IPS-NIHi11 (cell line): ENCODE data around the gene NUDT21.
A peak's percentile ranks its signal among the peaks of the same experiment; 100 is the strongest.
"Not testable (repeated sequence)": the region's sequence is repeated elsewhere in the genome, so short reads cannot be mapped to it uniquely, and the experiment has no call there.

Experiments used
- DNase-seq: peaks from one replicate; pipeline ENCODE4 v3.0.0; 2012; ENCODE audit warnings: mixed read lengths, low spot score

The NUDT21 gene

DNA sequence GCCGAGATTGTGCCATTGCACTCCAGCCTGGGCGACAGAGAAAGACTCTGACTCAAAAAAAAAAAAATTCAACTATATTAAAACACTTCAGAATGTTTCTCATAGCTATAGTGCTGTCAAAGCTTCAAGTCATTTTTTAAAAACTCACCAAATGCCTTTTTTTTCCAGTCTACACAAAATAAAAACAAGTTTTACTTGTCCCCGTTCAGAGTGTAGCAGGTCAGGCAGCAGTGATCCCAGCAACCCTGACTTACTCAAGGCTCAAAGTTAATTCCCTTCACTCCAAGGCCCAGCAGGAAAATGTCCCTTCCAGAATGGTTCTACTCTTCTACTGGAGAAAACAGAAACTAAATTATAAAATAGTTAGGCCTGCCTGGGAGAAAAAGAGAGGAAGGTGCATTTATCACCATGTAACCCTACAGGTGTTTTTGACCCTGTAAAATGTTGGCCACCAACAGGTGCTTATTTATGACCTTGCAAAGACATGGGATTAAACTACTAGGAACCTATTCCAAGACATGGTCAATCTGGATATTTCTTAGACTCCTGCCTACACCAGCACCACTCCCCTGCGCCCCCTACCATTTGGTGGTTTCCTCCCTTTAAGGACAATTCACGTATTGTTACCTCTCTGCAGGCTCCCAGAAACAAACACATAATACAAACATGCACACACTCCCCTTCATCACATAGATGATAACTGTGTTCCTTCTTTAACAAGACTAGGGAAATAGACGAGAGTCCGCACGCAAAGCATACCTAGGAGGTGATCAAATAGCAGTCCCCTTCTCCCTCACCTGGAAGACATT, 31.2 kb downstream of the NUDT21 start:
- no peak for DNase-seq

GRCh38 chr16:56417138-56417537, 34.0 kb downstream of the NUDT21 start:
- DNase-seq: no peak

DNA sequence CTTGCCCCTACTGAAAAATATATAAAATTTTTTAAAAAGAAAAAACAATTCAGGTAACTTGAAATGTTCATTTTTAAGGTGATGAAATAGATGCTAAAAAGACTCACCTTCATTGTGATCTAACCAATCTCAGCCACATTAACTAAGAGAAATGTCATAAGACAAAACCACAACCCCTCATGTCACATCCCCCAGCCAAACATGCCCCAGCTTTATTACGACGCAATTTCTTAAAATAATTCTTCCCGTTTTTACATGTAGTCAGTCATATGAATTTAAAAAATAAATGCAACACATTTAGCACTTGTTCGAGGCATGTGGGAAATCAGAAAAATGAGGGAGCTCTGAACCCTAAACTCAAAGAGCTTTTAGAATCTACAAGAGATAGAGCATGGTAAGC, 35.3 kb downstream of the NUDT21 start:
- no peak for DNase-seq

DNA sequence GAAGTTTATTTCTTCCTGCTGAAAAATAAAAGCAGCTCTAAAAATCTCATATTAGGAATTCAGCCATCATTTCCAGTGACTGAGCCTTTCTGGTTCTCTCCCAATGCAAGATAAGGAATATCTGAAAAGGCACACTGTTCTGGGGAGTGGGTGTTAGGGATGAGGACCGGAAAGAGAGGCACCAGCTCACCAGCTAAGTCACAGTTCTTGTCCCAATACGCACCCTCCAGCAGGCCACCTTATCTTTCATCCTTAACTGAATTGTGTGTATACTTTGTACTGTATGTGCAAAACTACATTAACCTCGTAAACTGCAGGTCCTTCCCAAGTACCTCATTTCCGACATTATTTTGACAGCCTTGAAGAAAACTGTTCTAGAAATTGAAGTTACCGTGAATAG, 36.8 kb downstream of the NUDT21 start:
- no peak for DNase-seq

- no peak for DNase-seq
These were observed 37.8 kb downstream of the NUDT21 start for GRCh38 chr16:56413381-56413780.

DNA sequence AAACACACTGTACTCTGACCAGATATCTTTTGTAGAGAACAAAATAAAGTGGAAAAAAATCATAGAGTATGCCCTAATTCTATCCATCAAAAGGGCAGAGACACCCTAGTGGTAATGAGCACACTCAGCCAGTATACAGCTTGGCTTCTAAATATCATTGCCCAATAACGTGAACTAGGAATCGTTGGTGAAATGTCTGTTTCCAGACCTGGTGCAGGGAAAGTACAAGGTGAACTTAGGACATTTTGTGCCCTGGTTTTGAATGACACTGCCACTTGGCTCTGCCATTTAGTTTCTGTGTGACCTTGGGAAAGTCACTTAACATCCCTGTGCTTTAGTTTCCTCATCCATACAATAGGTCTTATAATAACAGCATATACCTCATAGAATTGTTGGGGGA, 39.5 kb downstream of the NUDT21 start:
- DNase-seq: no peak

GRCh38 chr16:56411123-56411522, 40.0 kb downstream of the NUDT21 start:
- DNase-seq: no peak

DNA sequence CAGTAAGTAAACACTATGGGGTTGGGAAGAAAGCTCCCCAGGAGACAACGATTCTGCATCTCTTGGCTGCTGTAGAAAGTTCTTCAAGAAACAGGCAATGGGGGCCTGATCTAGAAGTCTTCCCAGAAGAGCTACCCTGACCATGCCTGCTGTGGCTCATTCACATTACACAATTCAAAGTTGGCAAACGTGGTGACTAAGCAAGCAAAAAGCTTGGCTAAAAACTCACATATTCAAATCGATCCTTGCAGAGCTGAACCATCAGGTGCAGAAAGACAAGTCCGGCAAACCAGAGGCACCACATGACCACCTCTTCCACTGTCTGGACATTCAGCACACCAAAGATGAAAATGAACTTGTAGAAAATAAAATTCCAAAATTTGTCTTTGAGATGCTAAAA, 41.9 kb downstream of the NUDT21 start:
- DNase-seq: no peak

DNA sequence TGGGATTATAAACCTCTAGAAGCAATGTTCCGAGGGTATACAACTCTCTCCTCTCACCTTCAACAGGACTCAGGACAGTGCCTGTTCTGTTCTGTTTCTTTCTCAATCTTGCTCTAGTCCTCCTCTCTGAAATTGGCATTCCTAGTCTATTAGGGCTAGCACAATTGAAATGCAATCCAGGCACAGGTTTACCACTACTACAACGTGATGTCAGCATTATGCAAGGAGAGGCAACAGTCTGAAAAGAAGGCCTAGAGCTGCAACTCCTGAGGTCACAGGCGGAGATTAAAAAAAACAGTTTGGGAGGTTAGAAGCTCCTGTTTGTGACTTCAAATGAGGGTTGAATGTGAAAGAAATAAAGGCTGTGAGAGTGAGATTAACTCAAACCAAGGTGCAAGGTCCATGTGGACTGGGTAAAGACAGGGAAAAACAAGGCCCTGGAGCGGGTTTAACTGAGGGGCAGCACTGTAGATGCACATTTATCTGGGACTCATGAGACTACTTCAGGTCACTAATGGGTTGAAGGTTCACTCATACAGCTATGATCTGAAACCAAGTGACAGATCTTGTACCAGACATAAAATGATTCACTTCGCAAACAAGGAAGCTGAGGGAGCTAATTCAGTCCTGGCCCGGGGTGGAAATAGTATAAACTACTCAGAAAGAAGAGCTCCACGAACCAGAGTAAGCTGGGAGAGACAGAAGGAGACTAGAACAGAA, 42.6 kb downstream of the NUDT21 start:
- no peak for DNase-seq

GRCh38 chr16:56405977-56406672, 45.0 kb downstream of the NUDT21 start:
- DNase-seq: no peak

DNA sequence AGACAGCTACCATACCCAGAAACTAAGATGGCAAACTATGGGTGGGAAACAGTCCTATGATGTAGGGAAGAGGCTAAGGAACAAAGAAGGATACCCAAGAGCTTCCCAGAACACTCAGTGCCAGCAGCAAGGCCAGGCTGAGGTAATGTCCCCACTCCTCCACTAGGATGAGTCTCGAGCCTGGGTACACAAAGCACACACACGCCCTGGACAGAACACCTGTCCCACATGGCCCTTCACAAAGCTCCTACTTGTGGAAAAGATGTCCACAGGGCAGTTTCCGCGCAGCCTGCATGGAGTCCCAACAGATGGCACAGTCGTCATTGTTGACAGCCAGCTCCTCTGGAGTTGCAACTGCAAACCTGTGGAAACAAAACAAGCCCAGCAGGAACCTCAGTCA, 49.6 kb downstream of the NUDT21 start:
- peak; percentile 48 for DNase-seq

DNA sequence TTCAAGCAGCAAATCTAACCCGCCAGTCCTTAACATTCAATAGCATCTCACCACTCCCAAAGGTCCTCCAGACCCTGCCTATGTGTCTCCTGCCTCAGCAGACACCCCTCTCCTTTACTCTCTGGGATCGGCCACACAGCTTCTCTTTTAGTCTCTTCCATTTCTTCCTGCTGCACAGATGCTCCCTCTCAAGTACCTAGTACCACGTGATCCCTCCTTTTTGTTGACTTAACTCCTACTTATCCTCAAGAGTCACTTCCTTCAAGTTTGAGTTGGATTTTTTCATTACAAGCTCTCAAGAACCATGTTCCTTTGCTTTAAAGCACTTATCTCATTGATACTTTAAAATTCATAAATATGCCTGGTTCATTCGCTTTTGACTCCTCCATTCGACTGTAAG, 50.7 kb downstream of the NUDT21 start:
- DNase-seq: no peak

- DNase-seq: no peak
These were observed 51.6 kb downstream of the NUDT21 start for GRCh38 chr16:56399486-56399885.

DNA sequence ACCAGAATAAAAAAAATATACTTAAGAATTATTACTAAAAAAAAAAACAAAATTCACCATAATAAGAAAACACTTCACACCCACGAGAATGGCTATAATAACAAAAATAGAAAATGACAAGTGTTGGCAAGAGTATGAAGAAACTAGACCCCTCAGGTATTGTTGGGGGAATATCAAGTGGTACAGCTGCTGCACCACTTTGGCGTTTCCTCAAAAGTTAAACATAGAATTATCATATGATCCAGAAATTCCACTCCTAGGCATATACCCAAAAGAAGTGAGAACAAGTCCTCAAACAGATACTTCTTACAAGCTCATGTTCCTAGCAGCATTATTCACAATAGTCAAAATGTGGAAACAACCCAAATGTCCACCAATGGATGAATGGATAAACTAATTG, 52.1 kb downstream of the NUDT21 start:
- DNase-seq: no peak

- DNase-seq: not testable (repeated sequence)
These were observed 54.4 kb downstream of the NUDT21 start for GRCh38 chr16:56396724-56397123.

DNA sequence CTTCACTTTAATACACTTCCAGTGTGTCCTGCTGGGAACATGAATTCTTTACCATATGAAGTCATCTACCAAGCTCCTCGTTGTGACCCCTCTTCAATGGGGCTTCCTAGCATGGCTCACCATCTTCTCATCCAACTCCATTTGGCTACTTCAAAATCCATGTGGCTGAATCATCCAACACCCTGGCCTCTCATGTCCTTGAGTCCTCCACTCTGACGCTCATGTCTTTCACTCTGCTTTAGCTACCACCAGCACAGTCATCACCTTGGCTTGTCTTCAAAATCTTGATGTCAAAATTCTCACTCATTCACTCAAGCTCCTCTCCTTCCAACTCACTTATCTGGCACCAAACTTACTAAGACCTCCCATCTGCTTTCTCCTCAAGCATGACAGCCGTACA, 61.6 kb downstream of the NUDT21 start:
- DNase-seq: no peak

- DNase-seq: no peak
These were observed 62.9 kb downstream of the NUDT21 start for GRCh38 chr16:56388209-56388608.

- DNase-seq: no peak
These were observed 63.7 kb downstream of the NUDT21 start for GRCh38 chr16:56387396-56387795.

DNA sequence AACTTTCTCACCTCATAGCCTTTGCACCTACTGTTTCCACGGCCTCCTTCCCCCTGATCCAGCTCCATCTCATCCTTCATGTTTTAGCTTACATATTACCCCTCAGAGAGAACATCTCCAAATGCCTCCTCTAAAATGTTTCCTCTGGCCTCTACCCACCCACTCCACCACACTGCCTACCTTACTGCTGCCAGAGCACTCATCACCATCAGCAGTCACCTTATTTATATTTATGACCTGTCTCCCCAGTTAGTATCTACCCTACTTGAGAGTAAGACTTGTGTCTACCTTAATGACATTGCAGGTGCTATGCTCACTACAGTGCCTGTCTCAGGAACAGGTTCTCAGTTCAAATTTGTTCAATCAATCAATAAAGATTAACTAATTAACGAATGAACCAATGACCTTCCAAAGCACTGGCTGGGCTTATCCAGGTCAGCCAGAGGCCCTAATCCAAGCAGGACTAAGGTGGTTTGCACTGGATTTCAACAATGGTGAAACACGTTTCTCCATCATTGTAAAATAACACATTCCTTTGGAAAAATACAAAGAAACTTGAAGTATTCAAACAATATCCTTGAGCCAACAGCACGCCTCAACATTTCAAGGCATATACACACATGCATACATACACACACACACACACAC, 66.9 kb downstream of the NUDT21 start:
- DNase-seq: no peak

DNA sequence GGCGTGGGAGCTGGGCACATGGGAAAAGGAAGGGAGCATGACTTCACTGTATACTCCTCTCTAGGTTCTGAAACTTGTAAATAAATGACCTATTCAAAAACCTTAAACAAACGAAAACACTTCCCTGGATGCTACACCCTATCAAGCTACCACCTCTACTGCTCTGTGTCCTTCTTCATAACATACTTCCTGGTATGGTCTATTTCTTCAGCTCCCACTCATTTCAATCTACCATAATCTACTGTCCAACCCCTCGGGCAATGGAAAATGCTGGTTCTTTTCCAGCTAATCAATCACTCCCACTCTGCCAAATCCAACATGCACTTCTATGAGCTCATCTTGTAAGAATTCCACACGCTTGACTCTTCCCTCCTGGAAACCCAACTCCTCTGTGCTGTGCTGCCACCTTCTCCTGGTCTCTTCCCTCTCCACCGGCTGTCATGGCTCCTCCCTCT, 68.2 kb downstream of the NUDT21 start:
- no peak for DNase-seq

GRCh38 chr16:56382459-56382858, 68.7 kb downstream of the NUDT21 start:
- DNase-seq: no peak

- not testable (repeated sequence) for DNase-seq
These were observed 70.2 kb downstream of the NUDT21 start for GRCh38 chr16:56380778-56381485.
